Mammary epithelial cell (primary cell): ENCODE results near the gene SEMA5B.

ENCODE experiments used
- EZH2 ChIP-seq: IDR thresholded peaks from 2 replicates; pipeline ENCODE4 v1.6.1; 2012; ENCODE audit warnings: low read length, inconsistent platforms, borderline replicate concordance
- TF ChIP-seq, protein P1 (sequence below), 2 donors: IDR thresholded peaks in 1 of 2; conservative IDR thresholded peaks in 1 of 2; 2 replicates each; pipeline ENCODE4 v1.5.1; 2011 to 2012; ENCODE audit warnings: inconsistent platforms in 2 of 2, low read length in 2 of 2, mild to moderate bottlenecking in 2 of 2, control low read depth in 1 of 2, low read depth in 1 of 2; ENCODE audit not compliant: insufficient read depth in 1 of 2; ENCODE audit errors: extremely low read depth in 1 of 2

- TF ChIP-seq, protein P1, sequence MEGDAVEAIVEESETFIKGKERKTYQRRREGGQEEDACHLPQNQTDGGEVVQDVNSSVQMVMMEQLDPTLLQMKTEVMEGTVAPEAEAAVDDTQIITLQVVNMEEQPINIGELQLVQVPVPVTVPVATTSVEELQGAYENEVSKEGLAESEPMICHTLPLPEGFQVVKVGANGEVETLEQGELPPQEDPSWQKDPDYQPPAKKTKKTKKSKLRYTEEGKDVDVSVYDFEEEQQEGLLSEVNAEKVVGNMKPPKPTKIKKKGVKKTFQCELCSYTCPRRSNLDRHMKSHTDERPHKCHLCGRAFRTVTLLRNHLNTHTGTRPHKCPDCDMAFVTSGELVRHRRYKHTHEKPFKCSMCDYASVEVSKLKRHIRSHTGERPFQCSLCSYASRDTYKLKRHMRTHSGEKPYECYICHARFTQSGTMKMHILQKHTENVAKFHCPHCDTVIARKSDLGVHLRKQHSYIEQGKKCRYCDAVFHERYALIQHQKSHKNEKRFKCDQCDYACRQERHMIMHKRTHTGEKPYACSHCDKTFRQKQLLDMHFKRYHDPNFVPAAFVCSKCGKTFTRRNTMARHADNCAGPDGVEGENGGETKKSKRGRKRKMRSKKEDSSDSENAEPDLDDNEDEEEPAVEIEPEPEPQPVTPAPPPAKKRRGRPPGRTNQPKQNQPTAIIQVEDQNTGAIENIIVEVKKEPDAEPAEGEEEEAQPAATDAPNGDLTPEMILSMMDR (conservative IDR thresholded peaks at IDR 0.05 in 1 of 2, IDR thresholded peaks at IDR 0.05 in 1 of 2; ENCODE audit: extremely low read depth in 1 of 2, insufficient read depth in 1 of 2, low read depth in 1 of 2, low read length in 2 of 2) = no peak
- no peak for TF ChIP-seq EZH2
Observed at GRCh38 chr3:123021996-123022510, 5.5 kb downstream of the SEMA5B start.
